Left renal pelvis (tissue), 4 donors: ENCODE data around the gene ZMYND15. TPM values are rescaled to one million over a fixed set of nuclear protein-coding genes. Genes with fewer than 3 reads are reported as not detected.
"Not testable (repeated sequence)": the region's sequence is repeated elsewhere in the genome, so short reads cannot be mapped to it uniquely, and the experiment has no call there.

Experiments used
- DNase-seq, 4 donors: peaks; one replicate each; pipeline ENCODE4 v3.0.0-alpha.2; 2013; ENCODE audit warnings: low read depth in 4 of 4, low spot score in 3 of 4
- polyA plus RNA-seq, 4 donors: library from polyadenylated mRNA; unstranded; fragments of 120-200 nt; gene quantifications; one replicate each; pipeline ENCODE4 v1.2.1, GENCODE V29; 2013; ENCODE audit not compliant: insufficient read length in 4 of 4

The ZMYND15 gene
- polyA plus RNA-seq = under 1 TPM; 0.37 to 0.85 (median 0.58) TPM

GRCh38 chr17:4739122-4740024 is at the start of gene ZMYND15, which contains the start of gene CXCL16:
TSS of gene ZMYND15 (plus strand) at chr17:4739833. CDS start at chr17:4740549, 716 bp downstream.
TSS of gene CXCL16 (minus strand) at chr17:4739928. CDS start at chr17:4739339, 589 bp downstream.
- no peak for DNase-seq

- not testable (repeated sequence) for DNase-seq
Measured at GRCh38 chr17:4689872-4690271, 49.8 kb upstream of the ZMYND15 start.

GRCh38 chr17:4690745-4691144 is 48.9 kb upstream of the ZMYND15 start:
- DNase-seq = no peak

GRCh38 chr17:4691686-4692085 is 47.9 kb upstream of the ZMYND15 start:
- no peak for DNase-seq

GRCh38 chr17:4693416-4693815 is 46.2 kb upstream of the ZMYND15 start:
- DNase-seq = no peak

GRCh38 chr17:4696437-4696805 is 43.2 kb upstream of the ZMYND15 start:
- DNase-seq = no peak

- DNase-seq = not testable (repeated sequence)
Measured at GRCh38 chr17:4699401-4700056, 40.1 kb upstream of the ZMYND15 start.

- no peak for DNase-seq
Measured at GRCh38 chr17:4701116-4701515, 38.5 kb upstream of the ZMYND15 start.

GRCh38 chr17:4703330-4703691 is 36.3 kb upstream of the ZMYND15 start:
- DNase-seq = no peak

- DNase-seq = not testable (repeated sequence)
Measured at GRCh38 chr17:4704574-4704907, 35.1 kb upstream of the ZMYND15 start.

- DNase-seq = no peak
Measured at GRCh38 chr17:4704991-4705390, 34.6 kb upstream of the ZMYND15 start.

- no peak for DNase-seq
Measured at GRCh38 chr17:4706121-4706520, 33.5 kb upstream of the ZMYND15 start.

- no peak for DNase-seq
Measured at GRCh38 chr17:4708436-4708835, 31.2 kb upstream of the ZMYND15 start.

GRCh38 chr17:4709794-4710692 is 29.6 kb upstream of the ZMYND15 start, which contains the start of gene ARRB2:
TSS of gene ARRB2 (plus strand) at chr17:4710632. CDS start at chr17:4710722, 90 bp downstream.
- peak; percentile 96 to 98 (median 97) for DNase-seq

- DNase-seq = no peak
Measured at GRCh38 chr17:4710693-4711634, 28.7 kb upstream of the ZMYND15 start.

- DNase-seq = no peak
Measured at GRCh38 chr17:4711661-4712181, 27.9 kb upstream of the ZMYND15 start.

GRCh38 chr17:4712526-4712925 is 27.1 kb upstream of the ZMYND15 start:
- no peak for DNase-seq

- DNase-seq = not testable (repeated sequence)
Measured at GRCh38 chr17:4714340-4715062, 25.1 kb upstream of the ZMYND15 start.
